ENCODE data around the gene RBM15. TPM values are rescaled to one million over a fixed set of nuclear protein-coding genes. Genes with fewer than 3 reads are reported as not detected.

Gene RBM15
- total and polyA plus RNA-seq, 2 of the 4 experiments (the other 2 are of a cell fraction) = 6.3 to 31.7 TPM

DNA sequence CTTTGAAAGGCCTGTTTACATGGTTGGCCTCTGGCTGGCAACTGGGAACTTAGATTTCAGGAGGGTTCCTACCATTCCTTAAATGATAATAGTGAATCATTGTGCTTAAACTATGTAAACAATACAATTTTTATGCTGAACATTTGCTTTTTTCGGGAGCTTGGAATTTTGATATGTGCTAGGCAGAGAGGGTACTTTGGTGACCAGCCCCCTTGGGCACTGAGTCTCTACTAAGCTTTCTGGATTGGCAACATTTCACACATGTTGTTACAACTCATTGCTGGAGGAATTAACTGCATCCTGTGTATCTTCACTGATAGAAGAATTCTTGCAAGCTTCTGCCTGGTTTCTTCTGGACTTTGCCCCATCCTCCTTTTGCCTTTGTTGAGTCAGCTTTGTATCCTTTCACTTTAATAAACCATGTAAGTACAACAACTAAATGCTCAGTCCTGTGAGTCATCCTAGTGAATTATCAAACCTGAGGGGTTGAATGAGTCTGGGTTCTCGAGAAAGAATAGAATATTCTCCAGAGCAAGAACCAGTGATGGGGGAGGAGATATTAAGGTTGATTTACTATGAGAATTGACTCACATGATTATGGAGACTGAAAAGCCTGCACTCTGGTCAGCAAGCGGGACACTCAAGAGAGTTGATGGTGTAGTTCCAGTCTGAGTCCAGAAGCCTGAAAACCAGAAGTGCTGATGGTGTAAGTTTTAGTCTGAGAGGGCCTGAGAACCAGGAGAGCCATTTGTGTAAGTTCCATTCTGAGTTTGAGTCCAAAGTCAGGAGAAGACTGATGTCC is 54.7 kb downstream of the RBM15 start:
- H3K4me2 ChIP-seq (ENCODE audit: low read depth, low read length) = peak overlapping the region; percentile 80
- peaks cover 16% of the 10 kb centered on the region for H3K4me1 ChIP-seq (ENCODE audit: control insufficient read depth, insufficient read depth, low read length)

More for the DNA sequence above, 54.7 kb downstream of the RBM15 start:
- TF ChIP-seq MAFK (IDR thresholded peaks at IDR 0.05; ENCODE audit: low read depth, low read length) = peak; percentile 64; the same call in 1 of the 2 replicates
- peak; percentile 69; the same call in 1 of the 2 replicates for TF ChIP-seq FOS (IDR thresholded peaks at IDR 0.05; ENCODE audit: low read depth, low read length)
- TF ChIP-seq CEBPB (IDR thresholded peaks at IDR 0.05; ENCODE audit: low read depth, low read length) = 0 out of 2 replicates have a peak, but pooled peaks have one; percentile 4
- no peak for TF ChIP-seq SMC3 (IDR thresholded peaks at IDR 0.05; ENCODE audit: low read depth, low read length)
- Histone ChIP-seq H2BK120ac (ENCODE audit: low read depth, low read length) (peak overlapping the region; percentile 74), H3K9ac (ENCODE audit: low read depth, low read length) (peak overlapping the region; percentile 42; the same call in 1 of the 2 replicates), H3K18ac (ENCODE audit: low read depth, low read length) (peak overlapping the region; percentile 93), H2AK9ac (replicated peaks; ENCODE audit: low read depth, low read length, poor library complexity) (no peak overlapping the region), H4K5ac (ENCODE audit: low read depth, low read length) (peak overlapping the region; percentile 91), H3K23ac (ENCODE audit: low read depth, low read length) (peak overlapping the region; percentile 50), H2BK15ac (ENCODE audit: low read depth, low read length) (peak overlapping the region; percentile 53; the same call in 1 of the 3 replicates), H3K27ac (ENCODE audit: insufficient read depth, low read length) (peak overlapping the region; percentile 98), H4K20me1 (ENCODE audit: insufficient read depth, low read length) (peaks cover 3% of the 10 kb centered on the region; the same call in 1 of the 2 replicates), H3K9me3 (ENCODE audit: control insufficient read depth, insufficient read depth, low read length) (no peaks in the 10 kb centered on the region), H2AFZ (replicated peaks; ENCODE audit: low read length, poor library complexity) (peak overlapping the region; percentile 1), H3K36me3 (ENCODE audit: control insufficient read depth, insufficient read depth, low read length) (peaks cover 2% of the 10 kb centered on the region; the same call in 1 of the 2 replicates), H3K79me1 (ENCODE audit: low read depth in 1 of 2, low read length in 2 of 2) (peaks cover 0 to 14% of the 10 kb centered on the region in 2 experiments; a peak in 1 of 4 replicates), H3K4me3 (ENCODE audit: insufficient read depth, low read depth, low read length) (no peak overlapping the region), H4K8ac (ENCODE audit: low read depth in 2 of 2, low read length in 2 of 2) (peak overlapping the region; percentile 56 to 75), H3K27me3 (ENCODE audit: control insufficient read depth, insufficient read depth, low read length) (no peaks in the 10 kb centered on the region), H4K91ac (ENCODE audit: insufficient read depth, low read depth, low read length) (peak overlapping the region; percentile 64), H2AK5ac (ENCODE audit: low read depth, low read length) (peak overlapping the region; percentile 37; the same call in 1 of the 2 replicates), H3K14ac (replicated peaks; ENCODE audit: low read depth, low read length) (peak overlapping the region; percentile 42; the same call in 1 of the 2 replicates), H3K9me1 (ENCODE audit: insufficient read depth, low read length) (no peaks in the 10 kb centered on the region; the same call in none of the 2 replicates), H2BK5ac (ENCODE audit: low read depth, low read length, poor library complexity, severe bottlenecking) (peak overlapping the region; percentile 94), H3K56ac (ENCODE audit: extremely low read depth, insufficient read depth, low read length) (peak overlapping the region; percentile 83; the same call in 1 of the 2 replicates), H3K4ac (ENCODE audit: low read depth, low read length) (peak overlapping the region; percentile 57), H2BK20ac (ENCODE audit: low read depth, low read length) (peak overlapping the region; percentile 54)
- in situ Hi-C loops (cut with MboI; ENCODE audit: low sequenced_read_pairs) = no loop called here
- dilution Hi-C loops (cut with HindIII; ENCODE audit: low sequenced_read_pairs, unreplicated experiment) = no loop called here
- DNase-seq (peak; percentile 92), ATAC-seq (ENCODE audit: low read depth) (peak; percentile 75)
- POLR2A ChIA-PET (ENCODE audit: unreplicated experiment) = interaction anchor here (0.5 kb wide), 2 partner anchors 10 to 11 kb away, joined by 3 to 6 read pairs; no protein-coding TSS in a partner anchor
- CTCF ChIA-PET = interaction anchor here (0.7 to 1.3 kb wide), 2 partner anchors 50 to 56 kb away, joined by 4 read pairs; no protein-coding TSS in a partner anchor
- intact Hi-C loops (cut with micrococcal nuclease) = loop anchor here (2.0 kb wide), 1 partner anchor 13 kb away; no protein-coding TSS in a partner anchor
- BruUV-seq (replicated peaks) = no TSS peak
- whole genome bisulfite sequencing, 2 experiments (ENCODE audit: extremely low coverage in 2 of 2, insufficient read length in 1 of 2) = 71% methylated on average over 1 of the region's 3 CpGs; no CpG with 5 or more reads in 1 of the 2 experiments

Measured in IMR-90 (cell line).